Skeletal muscle satellite cell (primary cell): ENCODE results near the gene EHHADH. TPM values are rescaled to one million over a fixed set of nuclear protein-coding genes. Genes with fewer than 3 reads are reported as not detected.

Experiments
- H3K27me3 ChIP-seq: 2 replicates; pipeline ENCODE4 v1.7.0; 2013; ENCODE audit warnings: low read length; ENCODE audit not compliant: control insufficient read depth, insufficient read depth
- H3K36me3 ChIP-seq: 2 replicates; pipeline ENCODE4 v1.7.0; 2013; ENCODE audit warnings: mild to moderate bottlenecking, control low read depth, low read length; ENCODE audit not compliant: insufficient read depth
- H3K4me1 ChIP-seq: 2 replicates; pipeline ENCODE4 v1.7.0; 2013; ENCODE audit warnings: low read length; ENCODE audit not compliant: control insufficient read depth, insufficient read depth
- H3K4me2 ChIP-seq: 2 replicates; pipeline ENCODE4 v1.7.0; 2013; ENCODE audit warnings: mild to moderate bottlenecking, low read length
- H3K4me3 ChIP-seq: 2 replicates; pipeline ENCODE4 v1.7.0; 2013; ENCODE audit warnings: low read length
- H3K9ac ChIP-seq: 2 replicates; pipeline ENCODE4 v1.7.0; 2013; ENCODE audit warnings: mild to moderate bottlenecking, low read depth, low read length, moderate library complexity
- H3K9me3 ChIP-seq: replicated peaks from 2 replicates; pipeline ENCODE4 v1.7.0; 2013; ENCODE audit warnings: mild to moderate bottlenecking, control low read depth, low read length
- small RNA-seq: library from RNA; depleted of rRNA; stranded (forward); fragments of <200 nt; gene quantifications from one replicate; pipeline ENCODE3, GENCODE V24; 2012

EHHADH gene

GRCh38 chr3:185153171-185153771, 100.6 kb downstream of the EHHADH start:
- Histone ChIP-seq H3K4me1 (peaks cover 9% of the 10 kb centered on the region), H3K36me3 (no peaks in the 10 kb centered on the region), H3K9ac (peak overlapping the region; percentile 36), H3K27me3 (peaks cover 74% of the 10 kb centered on the region), H3K4me2 (peak overlapping the region; percentile 94), H3K4me3 (peak overlapping the region; percentile 74), H3K9me3 (no peaks in the 10 kb centered on the region)

DNA sequence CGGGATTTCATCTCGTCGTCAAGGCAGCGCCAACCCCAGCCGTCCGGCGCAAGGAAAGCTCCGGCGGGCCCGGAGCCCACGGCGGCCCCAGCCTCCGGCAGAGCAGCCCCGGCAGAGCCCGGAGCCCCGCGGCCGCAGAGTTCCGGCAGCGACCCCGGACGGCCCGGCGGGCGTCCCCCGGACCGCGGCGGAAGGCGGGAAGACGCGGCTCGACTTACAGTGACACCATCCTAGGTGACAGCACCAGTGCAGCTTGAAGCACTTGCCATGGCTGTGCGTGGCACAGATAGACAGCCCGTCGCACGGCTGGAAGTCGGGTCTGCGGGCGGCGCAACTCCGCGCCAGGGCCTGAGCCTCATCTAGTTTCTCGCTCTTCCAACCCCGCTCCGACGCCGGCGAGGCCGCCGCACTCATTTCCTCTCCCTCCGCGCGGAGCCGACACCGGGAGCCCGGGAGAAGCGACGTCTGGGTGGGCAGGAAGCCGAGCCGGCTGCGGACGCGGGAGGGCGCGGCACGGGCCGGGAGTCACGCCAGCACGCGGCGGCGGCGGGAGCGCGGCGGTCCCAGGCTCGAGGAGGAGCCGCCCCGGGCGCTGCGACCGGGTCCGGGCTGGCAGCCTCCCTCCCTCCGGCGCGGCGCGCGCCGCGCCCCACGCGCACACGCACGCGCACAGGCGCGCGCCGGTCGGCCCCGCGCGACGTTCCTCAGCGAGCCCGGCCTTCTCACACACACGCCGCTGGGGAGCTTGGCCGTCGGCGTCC, 101.3 kb downstream of the EHHADH start, which contains the start of gene C3orf70:
C3orf70 (minus strand) TSS at position 651 of the 761 bp plus-strand sequence; CDS start at position 414, 237 bp downstream.
- peak within 1 kb of the TSS; percentile 74 for H3K4me3 ChIP-seq
- H3K36me3 ChIP-seq = no peaks in the 10 kb centered on the region
- H3K27me3 ChIP-seq = peaks cover 76% of the 10 kb centered on the region
- peak within 1 kb of the TSS; percentile 94 for H3K4me2 ChIP-seq
- H3K4me1 ChIP-seq = peaks cover 9% of the 10 kb centered on the region
- peak within 1 kb of the TSS; percentile 36 for H3K9ac ChIP-seq
- no peaks in the 10 kb centered on the region for H3K9me3 ChIP-seq

DNA sequence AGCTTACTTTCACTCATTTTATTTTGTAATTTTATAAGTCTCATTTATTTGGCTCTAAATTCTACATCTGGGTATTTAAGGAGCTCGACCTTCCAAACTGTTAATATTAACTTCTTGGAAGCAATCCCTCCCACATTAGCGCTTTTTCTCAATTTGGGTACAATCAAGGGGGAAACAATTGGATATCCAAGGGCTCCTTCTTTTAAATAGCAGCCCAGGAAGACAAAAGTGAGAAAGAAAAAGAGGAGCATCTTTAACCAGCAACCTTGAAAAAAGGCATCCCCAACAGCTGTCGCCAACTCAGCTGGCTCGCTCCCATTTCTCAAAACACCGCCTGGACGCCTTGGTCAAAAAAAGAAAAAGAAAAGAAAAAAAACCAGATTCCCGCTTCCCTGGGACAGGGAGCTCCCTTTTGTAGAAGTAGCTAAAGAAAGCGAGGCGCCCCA, 101.9 kb downstream of the EHHADH start:
- H3K27me3 ChIP-seq = peaks cover 76% of the 10 kb centered on the region
- no peaks in the 10 kb centered on the region for H3K36me3 ChIP-seq
- H3K9me3 ChIP-seq = no peaks in the 10 kb centered on the region
- peak overlapping the region; percentile 36 for H3K9ac ChIP-seq
- H3K4me2 ChIP-seq = peak overlapping the region; percentile 94
- H3K4me3 ChIP-seq = peak overlapping the region; percentile 74
- peaks cover 9% of the 10 kb centered on the region for H3K4me1 ChIP-seq

DNA sequence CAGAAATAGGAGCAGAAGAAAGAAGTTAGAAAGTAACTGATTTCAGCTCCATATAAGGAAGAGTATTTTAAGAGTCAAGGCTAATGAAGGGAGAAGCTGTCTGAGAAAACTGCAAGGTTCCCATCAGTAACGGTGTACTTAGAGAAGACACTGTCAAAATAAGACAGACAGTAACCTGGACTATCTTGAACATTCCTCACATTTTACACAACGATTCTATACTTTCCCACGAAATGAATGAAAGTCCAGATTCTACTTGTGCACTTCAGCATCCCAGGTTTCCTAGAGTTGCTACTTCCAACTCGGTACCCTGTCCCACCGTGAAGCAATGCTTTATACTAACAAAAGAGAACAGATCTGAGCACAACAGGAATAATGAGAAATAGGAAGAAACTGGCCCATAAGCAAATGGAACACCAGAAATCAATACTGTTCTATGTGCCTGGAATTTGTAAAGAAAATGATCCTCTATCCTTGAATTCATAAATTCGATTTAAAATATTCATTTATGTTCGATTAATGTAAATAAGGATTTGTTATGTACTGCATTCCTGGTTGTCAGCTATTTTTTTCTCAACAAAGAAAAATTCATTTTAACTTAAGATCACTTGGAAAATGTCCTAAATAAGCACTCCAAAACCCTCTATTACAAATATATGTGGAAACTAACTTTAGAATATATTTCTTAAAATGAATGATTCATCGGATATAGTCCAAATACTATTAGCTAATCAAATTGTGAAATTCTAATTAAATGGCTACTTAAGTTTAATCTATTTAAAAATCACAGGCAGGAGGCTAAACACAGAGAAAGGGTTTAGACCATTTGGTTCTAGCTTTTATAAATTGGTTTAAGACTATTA, 102.5 kb downstream of the EHHADH start:
- Histone ChIP-seq H3K9me3 (no peaks in the 10 kb centered on the region), H3K4me3 (no peak overlapping the region), H3K4me1 (peaks cover 9% of the 10 kb centered on the region), H3K9ac (no peak overlapping the region), H3K27me3 (peaks cover 76% of the 10 kb centered on the region), H3K36me3 (no peaks in the 10 kb centered on the region), H3K4me2 (no peak overlapping the region)

DNA sequence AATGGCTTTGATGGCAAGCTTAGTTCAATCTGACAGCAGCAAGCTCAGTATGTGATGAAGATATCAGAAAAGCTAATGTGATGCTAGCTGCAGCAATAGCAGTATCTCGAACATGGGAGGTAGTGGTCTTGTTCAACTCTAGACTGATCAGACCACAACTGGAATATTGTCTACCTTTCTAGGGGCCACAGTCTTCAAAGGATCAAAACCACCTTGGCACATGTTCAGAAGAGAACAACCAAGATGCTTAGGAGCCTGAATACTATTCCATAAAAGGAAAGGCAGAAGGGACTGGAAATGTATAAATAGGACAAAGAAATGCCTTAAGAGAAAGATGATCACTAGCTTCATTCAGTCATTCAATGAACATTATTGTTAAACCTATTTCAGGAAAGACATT, 103.3 kb downstream of the EHHADH start:
- H3K27me3 ChIP-seq = peaks cover 76% of the 10 kb centered on the region
- H3K9me3 ChIP-seq = no peaks in the 10 kb centered on the region
- H3K9ac ChIP-seq = no peak overlapping the region
- peaks cover 9% of the 10 kb centered on the region for H3K4me1 ChIP-seq
- H3K4me2 ChIP-seq = no peak overlapping the region
- no peaks in the 10 kb centered on the region for H3K36me3 ChIP-seq
- H3K4me3 ChIP-seq = no peak overlapping the region

GRCh38 chr3:185149591-185149990, 104.3 kb downstream of the EHHADH start:
- Histone ChIP-seq H3K9me3 (no peaks in the 10 kb centered on the region), H3K4me1 (peaks cover 9% of the 10 kb centered on the region), H3K4me3 (no peak overlapping the region), H3K9ac (no peak overlapping the region), H3K36me3 (no peaks in the 10 kb centered on the region), H3K27me3 (peaks cover 69% of the 10 kb centered on the region), H3K4me2 (no peak overlapping the region)

- H3K27me3 ChIP-seq = peaks cover 33% of the 10 kb centered on the region
- H3K9me3 ChIP-seq = no peaks in the 10 kb centered on the region
- no peak overlapping the region for H3K4me2 ChIP-seq
- no peaks in the 10 kb centered on the region for H3K36me3 ChIP-seq
- H3K4me3 ChIP-seq = no peak overlapping the region
- H3K4me1 ChIP-seq = no peaks in the 10 kb centered on the region
- no peak overlapping the region for H3K9ac ChIP-seq
Observed at GRCh38 chr3:185145511-185145910, 108.3 kb downstream of the EHHADH start.

- Histone ChIP-seq H3K4me2 (no peak overlapping the region), H3K4me1 (no peaks in the 10 kb centered on the region), H3K9me3 (no peaks in the 10 kb centered on the region), H3K4me3 (no peak overlapping the region), H3K36me3 (no peaks in the 10 kb centered on the region), H3K27me3 (peaks cover 27% of the 10 kb centered on the region), H3K9ac (no peak overlapping the region)
Observed at GRCh38 chr3:185144784-185145183, 109.1 kb downstream of the EHHADH start.

Small RNAs within 50 kb of the gene (small RNA-seq; reads per million reads assigned to genes)
- not detected for gene MIR5588
